GM23338 (cell line): ENCODE measurements around the gene NCAPD3.

Experiments
- CREB1 ChIP-seq: fragments of 250-450 bp; sonication (Bioruptor Pico); IDR thresholded peaks from 2 replicates; pipeline ENCODE4 v1.5.0; 2020; ENCODE audit warnings: low read depth, mild to moderate bottlenecking, moderate library complexity
- CTCF ChIP-seq, 2 experiments: fragments of 200-600 bp in 1 of 2; sonication (generic) in 1 of 2; conservative IDR thresholded peaks; 2 replicates each; pipeline versions ENCODE4 v1.5.1 to v1.6.1; 2016 to 2017; ENCODE audit warnings: antibody characterized with exemption in 2 of 2, low read depth in 2 of 2, mild to moderate bottlenecking in 2 of 2, moderate library complexity in 1 of 2
- EZH2 ChIP-seq: fragments of 200-600 bp; sonication (generic); IDR thresholded peaks from one replicate; pipeline ENCODE4 v1.8.0; 2017; ENCODE audit warnings: antibody characterized with exemption, mild to moderate bottlenecking, low read depth; ENCODE audit not compliant: unreplicated experiment
- EZH2phosphoT487 ChIP-seq: fragments of 200-600 bp; sonication (generic); IDR thresholded peaks from one replicate; pipeline ENCODE4 v1.8.1; 2018; ENCODE audit warnings: antibody characterized with exemption; ENCODE audit not compliant: unreplicated experiment
- JUNB ChIP-seq: IDR thresholded peaks from one replicate; pipeline ENCODE4 v1.6.1; 2016; ENCODE audit warnings: antibody characterized with exemption; ENCODE audit not compliant: unreplicated experiment
- POLR2AphosphoS5 ChIP-seq: IDR thresholded peaks from 2 replicates; pipeline ENCODE4 v1.6.1; 2016; ENCODE audit warnings: antibody characterized with exemption, low read depth
- REST ChIP-seq: IDR thresholded peaks from one replicate; pipeline ENCODE4 v1.6.1; 2018; ENCODE audit warnings: antibody characterized with exemption; ENCODE audit not compliant: unreplicated experiment
- ZNF114 ChIP-seq: fragments of 250-450 bp; sonication (Bioruptor Pico); IDR thresholded peaks from 2 replicates; pipeline ENCODE4 v1.5.0; 2020; ENCODE audit warnings: mild to moderate bottlenecking, moderate library complexity

GRCh38 chr11:134173296-134173695 is 50.5 kb downstream of the NCAPD3 start:
- TF ChIP-seq CTCF (conservative IDR thresholded peaks at IDR 0.05; ENCODE audit: low read depth in 2 of 2) (no peak), JUNB (no peak), CREB1 (CRISPR knock-in tag) (no peak), REST (no peak), POLR2AphosphoS5 (no peak), EZH2 (no peak), EZH2phosphoT487 (no peak), ZNF114 (no peak)
